ENCODE data around the gene STAG3.

Gene STAG3

GRCh38 chr7:100154651-100155491 lies 22.8 kb upstream of the STAG3 start:
- no peak for DNase-seq

- no peak for DNase-seq
These were observed 22.0 kb upstream of the STAG3 start for GRCh38 chr7:100155553-100156317.

- peak; percentile 57 for DNase-seq
These were observed 21.2 kb upstream of the STAG3 start for GRCh38 chr7:100156331-100157068.

GRCh38 chr7:100157069-100157333 lies 20.7 kb upstream of the STAG3 start:
- no peak for DNase-seq

GRCh38 chr7:100157334-100158228 lies 20.1 kb upstream of the STAG3 start:
- peak; percentile 34 for DNase-seq

GRCh38 chr7:100158229-100159098 lies 19.3 kb upstream of the STAG3 start, which contains the start of gene TRAPPC14:
Gene TRAPPC14, minus strand, starts transcription at chr7:100158723. Its CDS starts 224 bp downstream, at chr7:100158499.
- peak; percentile 93 for DNase-seq

GRCh38 chr7:100159099-100159623 lies 18.6 kb upstream of the STAG3 start:
- peak; percentile 25 for DNase-seq

- no peak for DNase-seq
These were observed 17.7 kb upstream of the STAG3 start for GRCh38 chr7:100160067-100160466.

GRCh38 chr7:100163006-100163531 lies 14.6 kb upstream of the STAG3 start:
- DNase-seq, result no peak

- DNase-seq, result no peak
These were observed 13.8 kb upstream of the STAG3 start for GRCh38 chr7:100163871-100164270.

GRCh38 chr7:100166317-100166940 lies 11.3 kb upstream of the STAG3 start:
- no peak for DNase-seq

- no peak for DNase-seq
These were observed 10.5 kb upstream of the STAG3 start for GRCh38 chr7:100166970-100167911.

- peak; percentile 75 for DNase-seq
These were observed 9.8 kb upstream of the STAG3 start for GRCh38 chr7:100167912-100168323.

GRCh38 chr7:100169147-100169850 lies 8.4 kb upstream of the STAG3 start:
- DNase-seq, result no peak

- no peak for DNase-seq
These were observed 7.4 kb upstream of the STAG3 start for GRCh38 chr7:100170101-100170897.

- DNase-seq, result no peak
These were observed 6.5 kb upstream of the STAG3 start for GRCh38 chr7:100171087-100171681.

- no peak for DNase-seq
These were observed 5.9 kb upstream of the STAG3 start for GRCh38 chr7:100171840-100172239.
